Measurements from ENCODE around the gene DYRK4. TPM values are rescaled to one million over a fixed set of nuclear protein-coding genes. Genes with fewer than 3 reads are reported as not detected.

The DYRK4 gene
- total RNA-seq, 1 donor from 2014 or later = 20.5 TPM

DNA sequence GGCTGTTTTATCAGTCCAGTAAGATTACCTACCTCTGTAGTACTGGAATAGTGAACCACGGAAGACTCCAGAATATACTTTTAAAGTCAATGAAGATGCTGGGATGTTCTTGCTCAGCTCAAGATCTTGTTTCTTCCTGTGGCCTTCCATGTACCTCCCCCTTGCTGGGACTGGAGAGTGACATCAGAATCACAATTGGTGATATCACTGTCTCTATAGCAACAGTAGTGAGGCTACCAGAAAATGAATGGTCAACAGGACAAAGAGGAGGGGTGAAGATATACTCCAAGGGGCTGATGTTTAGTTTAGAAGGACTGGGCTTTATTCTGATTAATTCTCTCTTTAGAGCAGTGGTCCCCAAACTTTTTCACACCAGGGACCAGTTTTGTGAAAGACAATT is 83.0 kb downstream of the DYRK4 start:
- Histone ChIP-seq H3K27me3 (no peaks in the 10 kb centered on the region), H3K4me1 (peaks cover 11% of the 10 kb centered on the region), H3K36me3 (no peaks in the 10 kb centered on the region), H3K79me2 (ENCODE audit: low read depth) (peaks cover 17% of the 10 kb centered on the region), H3K9me3 (ENCODE audit: low read depth) (no peaks in the 10 kb centered on the region), H2AFZ (replicated peaks) (no peak overlapping the region), H4K20me1 (ENCODE audit: low read depth) (no peaks in the 10 kb centered on the region), H3K4me2 (no peak overlapping the region), H3K4me3 (no peak overlapping the region), H3K27ac (no peak overlapping the region), H3F3A (ENCODE audit: low read depth) (no peaks in the 10 kb centered on the region), H3K9ac (no peak overlapping the region)
- H3K27me3 Mint-ChIP-seq (ENCODE audit: insufficient read depth, low read depth) = peaks cover 2% of the 10 kb centered on the region
- no peak for DNase-seq (ENCODE audit: low spot score)
- no peaks in the 10 kb centered on the region for H3K36me3 Mint-ChIP-seq
- H3K9me3 Mint-ChIP-seq = no peaks in the 10 kb centered on the region
- H3K4me3 Mint-ChIP-seq = no peak overlapping the region
- H3K4me1 Mint-ChIP-seq = peaks cover 19% of the 10 kb centered on the region
- H3K27ac Mint-ChIP-seq = no peak overlapping the region
- TF ChIP-seq EZH2 (IDR thresholded peaks at IDR 0.05) (no peak), EZH2phosphoT487 (IDR thresholded peaks at IDR 0.05) (no peak)
- TF ChIP-seq, protein P1, sequence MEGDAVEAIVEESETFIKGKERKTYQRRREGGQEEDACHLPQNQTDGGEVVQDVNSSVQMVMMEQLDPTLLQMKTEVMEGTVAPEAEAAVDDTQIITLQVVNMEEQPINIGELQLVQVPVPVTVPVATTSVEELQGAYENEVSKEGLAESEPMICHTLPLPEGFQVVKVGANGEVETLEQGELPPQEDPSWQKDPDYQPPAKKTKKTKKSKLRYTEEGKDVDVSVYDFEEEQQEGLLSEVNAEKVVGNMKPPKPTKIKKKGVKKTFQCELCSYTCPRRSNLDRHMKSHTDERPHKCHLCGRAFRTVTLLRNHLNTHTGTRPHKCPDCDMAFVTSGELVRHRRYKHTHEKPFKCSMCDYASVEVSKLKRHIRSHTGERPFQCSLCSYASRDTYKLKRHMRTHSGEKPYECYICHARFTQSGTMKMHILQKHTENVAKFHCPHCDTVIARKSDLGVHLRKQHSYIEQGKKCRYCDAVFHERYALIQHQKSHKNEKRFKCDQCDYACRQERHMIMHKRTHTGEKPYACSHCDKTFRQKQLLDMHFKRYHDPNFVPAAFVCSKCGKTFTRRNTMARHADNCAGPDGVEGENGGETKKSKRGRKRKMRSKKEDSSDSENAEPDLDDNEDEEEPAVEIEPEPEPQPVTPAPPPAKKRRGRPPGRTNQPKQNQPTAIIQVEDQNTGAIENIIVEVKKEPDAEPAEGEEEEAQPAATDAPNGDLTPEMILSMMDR (IDR thresholded peaks at IDR 0.05) = no peak

DNA sequence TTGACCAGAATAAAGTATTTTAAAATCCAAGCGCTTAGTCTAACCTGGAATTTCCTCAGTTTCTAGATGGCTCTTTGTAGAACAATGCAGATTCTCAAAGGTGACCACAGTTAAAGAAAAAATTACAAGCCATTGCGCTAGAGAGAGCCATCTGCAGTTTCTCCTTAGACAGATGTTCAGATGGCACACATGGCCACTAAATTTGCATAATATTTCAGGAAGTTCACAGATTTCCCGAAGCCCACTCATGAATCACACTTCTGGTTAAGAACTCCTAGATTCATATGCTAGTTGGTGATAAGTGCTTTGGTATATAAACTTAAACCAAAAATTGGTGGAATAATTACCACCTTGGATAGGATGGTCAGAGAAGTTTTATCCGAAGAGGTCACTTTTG is 86.1 kb downstream of the DYRK4 start:
- Histone ChIP-seq H3K36me3 (no peaks in the 10 kb centered on the region), H3K4me2 (peak overlapping the region; percentile 91), H3K9me3 (ENCODE audit: low read depth) (no peaks in the 10 kb centered on the region), H3K27me3 (no peaks in the 10 kb centered on the region), H3F3A (ENCODE audit: low read depth) (no peaks in the 10 kb centered on the region), H3K79me2 (ENCODE audit: low read depth) (peaks cover 48% of the 10 kb centered on the region), H3K4me3 (peak overlapping the region; percentile 87), H4K20me1 (ENCODE audit: low read depth) (peaks cover 8% of the 10 kb centered on the region), H3K27ac (no peak overlapping the region), H3K4me1 (peaks cover 18% of the 10 kb centered on the region), H2AFZ (replicated peaks) (peak overlapping the region; percentile 78), H3K9ac (peak overlapping the region; percentile 79)
- no peaks in the 10 kb centered on the region for H3K27me3 Mint-ChIP-seq (ENCODE audit: insufficient read depth, low read depth)
- H3K4me1 Mint-ChIP-seq = peaks cover 30% of the 10 kb centered on the region
- TF ChIP-seq, protein P1 (IDR thresholded peaks at IDR 0.05) = no peak
- no peak for TF ChIP-seq EZH2 (IDR thresholded peaks at IDR 0.05)
- no peak for TF ChIP-seq EZH2phosphoT487 (IDR thresholded peaks at IDR 0.05)
- H3K4me3 Mint-ChIP-seq = peak overlapping the region; percentile 99
- DNase-seq (ENCODE audit: low spot score) = no peak
- H3K9me3 Mint-ChIP-seq = no peaks in the 10 kb centered on the region
- no peak overlapping the region for H3K27ac Mint-ChIP-seq
- H3K36me3 Mint-ChIP-seq = no peaks in the 10 kb centered on the region

DNA sequence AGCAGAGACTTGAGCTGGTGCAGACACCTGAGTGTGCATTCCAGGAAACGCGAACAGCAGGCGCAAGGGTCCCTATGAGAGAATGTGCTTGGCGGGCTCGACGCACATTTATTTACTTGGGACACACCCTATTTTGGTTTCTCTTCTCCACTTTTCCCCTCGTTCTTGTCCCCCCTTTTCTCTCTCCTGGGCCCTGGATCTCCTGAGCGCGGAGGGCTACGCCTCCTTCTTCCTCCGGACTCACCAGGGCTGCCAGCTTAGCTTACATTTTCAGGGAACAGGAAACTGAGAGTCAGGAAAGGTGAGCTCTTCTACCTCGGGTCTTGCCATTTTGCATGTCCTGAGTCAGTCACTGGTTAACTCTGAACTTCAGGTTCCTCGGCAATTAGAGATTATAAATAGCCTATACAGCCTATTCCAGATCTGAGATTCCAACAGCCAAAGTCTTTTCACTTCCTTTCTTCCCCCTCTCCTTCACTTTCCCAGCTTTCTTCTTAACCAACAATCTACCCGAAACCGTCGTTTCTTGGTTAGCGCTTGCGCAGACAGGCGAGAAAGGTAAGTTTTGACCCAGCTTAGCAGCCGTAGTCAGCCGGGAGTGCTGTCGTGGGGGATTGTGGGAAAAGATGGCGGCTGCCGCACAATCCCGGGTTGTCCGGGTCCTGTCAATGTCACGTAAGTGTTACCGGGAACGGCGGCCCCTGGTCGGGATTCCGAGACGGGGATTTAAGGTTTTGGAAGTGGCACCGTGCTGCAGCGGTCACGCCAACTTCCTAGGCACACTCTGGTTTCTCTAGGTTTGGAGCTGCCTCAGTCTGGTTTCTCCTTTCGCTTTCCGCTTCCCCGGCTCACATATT is 86.7 kb downstream of the DYRK4 start, which contains the start of the genes AKAP3 and NDUFA9:
TSS of gene AKAP3 (minus strand) at position 551 of the 857 bp plus-strand sequence. CDS start 10,855 bp downstream, outside the sequence.
TSS of gene NDUFA9 (plus strand) at position 614 of the 857 bp plus-strand sequence. CDS start at position 627, 13 bp downstream.
- no peaks in the 10 kb centered on the region for H3K9me3 ChIP-seq (ENCODE audit: low read depth)
- Mint-ChIP-seq H3K9me3 (no peaks in the 10 kb centered on the region), H3K4me3 (peak within 1 kb of the TSS; percentile 99), H3K27ac (peak within 1 kb of the TSS; percentile 94), H3K36me3 (no peaks in the 10 kb centered on the region), H3K4me1 (peaks cover 30% of the 10 kb centered on the region), H3K27me3 (ENCODE audit: insufficient read depth, low read depth) (no peaks in the 10 kb centered on the region)
- H3K79me2 ChIP-seq (ENCODE audit: low read depth) = peaks cover 55% of the 10 kb centered on the region
- peak; percentile 87 for DNase-seq (ENCODE audit: low spot score)
- H3K4me1 ChIP-seq = peaks cover 18% of the 10 kb centered on the region
- peak within 1 kb of the TSS; percentile 78 for H2AFZ ChIP-seq (replicated peaks)
- H3K27ac ChIP-seq = peak within 1 kb of the TSS; percentile 36
- peaks cover 10% of the 10 kb centered on the region for H4K20me1 ChIP-seq (ENCODE audit: low read depth)
- TF ChIP-seq EZH2phosphoT487 (IDR thresholded peaks at IDR 0.05) (no peak), EZH2 (IDR thresholded peaks at IDR 0.05) (no peak)
- TF ChIP-seq, protein P1 (IDR thresholded peaks at IDR 0.05) = no peak
- H3K27me3 ChIP-seq = no peaks in the 10 kb centered on the region
- no peaks in the 10 kb centered on the region for H3K36me3 ChIP-seq
- no peaks in the 10 kb centered on the region for H3F3A ChIP-seq (ENCODE audit: low read depth)
- peak within 1 kb of the TSS; percentile 87 for H3K4me3 ChIP-seq
- H3K4me2 ChIP-seq = peak within 1 kb of the TSS; percentile 91
- peak within 1 kb of the TSS; percentile 79 for H3K9ac ChIP-seq

Data from neural progenitor cell (in vitro differentiated cells).